ENCODE results near the gene RAB22A.

The RAB22A gene

GRCh38 chr20:58309591-58310290 is at the start of gene RAB22A:
Gene RAB22A (plus strand): TSS chr20:58309715. CDS start chr20:58309977, 262 bp downstream.
- DNase-seq, result peak; percentile 82

GRCh38 chr20:58260006-58260405 is 49.5 kb upstream of the RAB22A start:
- DNase-seq, result no peak

GRCh38 chr20:58261660-58262059 is 47.9 kb upstream of the RAB22A start:
- no peak for DNase-seq

- DNase-seq, result no peak
Measured at GRCh38 chr20:58264271-58264670, 45.2 kb upstream of the RAB22A start.

- DNase-seq, result no peak
Measured at GRCh38 chr20:58267389-58268215, 41.9 kb upstream of the RAB22A start.

- no peak for DNase-seq
Measured at GRCh38 chr20:58268421-58268821, 41.1 kb upstream of the RAB22A start.

GRCh38 chr20:58268936-58269619 is 40.4 kb upstream of the RAB22A start:
- no peak for DNase-seq

- no peak for DNase-seq
Measured at GRCh38 chr20:58271606-58272351, 37.7 kb upstream of the RAB22A start.

- no peak for DNase-seq
Measured at GRCh38 chr20:58274384-58274783, 35.1 kb upstream of the RAB22A start.

- DNase-seq, result no peak
Measured at GRCh38 chr20:58277107-58277506, 32.4 kb upstream of the RAB22A start.

- DNase-seq, result no peak
Measured at GRCh38 chr20:58277578-58278472, 31.7 kb upstream of the RAB22A start.

GRCh38 chr20:58286729-58287128 is 22.8 kb upstream of the RAB22A start:
- no peak for DNase-seq

GRCh38 chr20:58287638-58288037 is 21.9 kb upstream of the RAB22A start:
- no peak for DNase-seq

GRCh38 chr20:58289143-58289542 is 20.4 kb upstream of the RAB22A start:
- DNase-seq, result no peak

- no peak for DNase-seq
Measured at GRCh38 chr20:58293453-58293852, 16.1 kb upstream of the RAB22A start.

GRCh38 chr20:58294497-58295455 is 14.7 kb upstream of the RAB22A start:
- no peak for DNase-seq

- DNase-seq, result no peak
Measured at GRCh38 chr20:58296051-58296837, 13.3 kb upstream of the RAB22A start.

- no peak for DNase-seq
Measured at GRCh38 chr20:58297394-58297793, 12.1 kb upstream of the RAB22A start.

- no peak for DNase-seq
Measured at GRCh38 chr20:58300321-58300720, 9.2 kb upstream of the RAB22A start.

- DNase-seq, result no peak
Measured at GRCh38 chr20:58303547-58303946, 6.0 kb upstream of the RAB22A start.
